Measurements from ENCODE around the gene SEMA3E. TPM values are rescaled to one million over a fixed set of nuclear protein-coding genes. Genes with fewer than 3 reads are reported as not detected.

SEMA3E gene
- total and polyA plus RNA-seq, 2 experiments from 2014 or later: 7.0 to 14.0 TPM

- Histone ChIP-seq H3K4me2 (no peak overlapping the region), H3K79me2 (no peaks in the 10 kb centered on the region), H3K36me3 (replicated peaks; ENCODE audit: insufficient read depth, low read depth) (no peaks in the 10 kb centered on the region), H3K27ac (no peak overlapping the region), H3K4me1 (ENCODE audit: insufficient read depth) (no peaks in the 10 kb centered on the region), H3K9me3 (ENCODE audit: low read depth) (no peaks in the 10 kb centered on the region), H3K4me3 (no peak overlapping the region), H3K9me2 (replicated peaks; ENCODE audit: insufficient read depth) (no peaks in the 10 kb centered on the region), H3K27me3 (peaks cover 14% of the 10 kb centered on the region), H4K20me1 (ENCODE audit: insufficient read depth, poor library complexity, severe bottlenecking) (no peaks in the 10 kb centered on the region), H2AFZ (no peak overlapping the region)
- no peak for DNase-seq (ENCODE audit: low spot score)
- WGBS (ENCODE audit: low lambda C conversion rate, missing lambda C conversion rate): 47% methylated on average over 5 of the region's 5 CpGs
- TF ChIP-seq EZH2 (IDR thresholded peaks at IDR 0.05; ENCODE audit: borderline replicate concordance) (no peak), EZH2phosphoT487 (IDR thresholded peaks at IDR 0.05; ENCODE audit: low read depth, severe bottlenecking, unreplicated experiment) (no peak)
- TF ChIP-seq, protein P1, sequence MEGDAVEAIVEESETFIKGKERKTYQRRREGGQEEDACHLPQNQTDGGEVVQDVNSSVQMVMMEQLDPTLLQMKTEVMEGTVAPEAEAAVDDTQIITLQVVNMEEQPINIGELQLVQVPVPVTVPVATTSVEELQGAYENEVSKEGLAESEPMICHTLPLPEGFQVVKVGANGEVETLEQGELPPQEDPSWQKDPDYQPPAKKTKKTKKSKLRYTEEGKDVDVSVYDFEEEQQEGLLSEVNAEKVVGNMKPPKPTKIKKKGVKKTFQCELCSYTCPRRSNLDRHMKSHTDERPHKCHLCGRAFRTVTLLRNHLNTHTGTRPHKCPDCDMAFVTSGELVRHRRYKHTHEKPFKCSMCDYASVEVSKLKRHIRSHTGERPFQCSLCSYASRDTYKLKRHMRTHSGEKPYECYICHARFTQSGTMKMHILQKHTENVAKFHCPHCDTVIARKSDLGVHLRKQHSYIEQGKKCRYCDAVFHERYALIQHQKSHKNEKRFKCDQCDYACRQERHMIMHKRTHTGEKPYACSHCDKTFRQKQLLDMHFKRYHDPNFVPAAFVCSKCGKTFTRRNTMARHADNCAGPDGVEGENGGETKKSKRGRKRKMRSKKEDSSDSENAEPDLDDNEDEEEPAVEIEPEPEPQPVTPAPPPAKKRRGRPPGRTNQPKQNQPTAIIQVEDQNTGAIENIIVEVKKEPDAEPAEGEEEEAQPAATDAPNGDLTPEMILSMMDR (IDR thresholded peaks at IDR 0.05; ENCODE audit: poor library complexity): no peak
These were observed 191.7 kb downstream of the SEMA3E start for GRCh38 chr7:83457022-83457892.

DNA sequence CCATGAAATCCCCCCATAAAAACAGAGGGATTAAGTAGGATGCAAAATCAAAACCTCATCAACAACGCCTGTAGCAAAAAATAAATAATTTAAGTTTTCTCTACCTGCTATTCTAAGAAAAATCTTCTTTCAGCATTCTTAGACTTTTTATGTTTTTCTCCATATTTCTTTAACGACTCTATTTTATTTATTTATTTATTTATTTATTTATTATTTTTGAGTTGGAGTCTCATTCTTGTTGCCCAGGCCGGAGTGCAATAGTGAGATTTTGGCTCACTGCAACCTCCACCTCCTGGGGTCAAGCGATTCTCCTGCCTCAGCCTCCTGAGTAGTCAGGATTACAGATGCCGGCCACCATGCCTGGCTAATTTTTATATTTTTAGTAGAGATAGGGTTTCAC is 192.5 kb downstream of the SEMA3E start:
- TF ChIP-seq, protein P1 (IDR thresholded peaks at IDR 0.05; ENCODE audit: poor library complexity): no peak
- no peak for TF ChIP-seq EZH2phosphoT487 (IDR thresholded peaks at IDR 0.05; ENCODE audit: low read depth, severe bottlenecking, unreplicated experiment)
- TF ChIP-seq EZH2 (IDR thresholded peaks at IDR 0.05; ENCODE audit: borderline replicate concordance): no peak
- Histone ChIP-seq H2AFZ (no peak overlapping the region), H3K27me3 (peaks cover 14% of the 10 kb centered on the region), H3K79me2 (no peaks in the 10 kb centered on the region), H3K36me3 (replicated peaks; ENCODE audit: insufficient read depth, low read depth) (no peaks in the 10 kb centered on the region), H3K27ac (no peak overlapping the region), H3K4me1 (ENCODE audit: insufficient read depth) (no peaks in the 10 kb centered on the region), H3K4me3 (no peak overlapping the region), H3K4me2 (no peak overlapping the region), H3K9me3 (ENCODE audit: low read depth) (no peaks in the 10 kb centered on the region), H3K9me2 (replicated peaks; ENCODE audit: insufficient read depth) (no peaks in the 10 kb centered on the region), H4K20me1 (ENCODE audit: insufficient read depth, poor library complexity, severe bottlenecking) (no peaks in the 10 kb centered on the region)
- WGBS (ENCODE audit: low lambda C conversion rate, missing lambda C conversion rate): 91% methylated on average over 5 of the region's 5 CpGs
- no peak for DNase-seq (ENCODE audit: low spot score)

- TF ChIP-seq, protein P1 (IDR thresholded peaks at IDR 0.05; ENCODE audit: poor library complexity): no peak
- no peak for TF ChIP-seq EZH2 (IDR thresholded peaks at IDR 0.05; ENCODE audit: borderline replicate concordance)
- TF ChIP-seq EZH2phosphoT487 (IDR thresholded peaks at IDR 0.05; ENCODE audit: low read depth, severe bottlenecking, unreplicated experiment): no peak
- no peak for DNase-seq (ENCODE audit: low spot score)
- 82% methylated on average over 5 of the region's 5 CpGs for WGBS (ENCODE audit: low lambda C conversion rate, missing lambda C conversion rate)
These were observed 193.3 kb downstream of the SEMA3E start for GRCh38 chr7:83455612-83456011.

More at GRCh38 chr7:83455612-83456011, 193.3 kb downstream of the SEMA3E start:
- no peak overlapping the region for H3K4me2 ChIP-seq
- H3K79me2 ChIP-seq: no peaks in the 10 kb centered on the region
- H3K27me3 ChIP-seq: peaks cover 10% of the 10 kb centered on the region
- no peaks in the 10 kb centered on the region for H3K9me2 ChIP-seq (replicated peaks; ENCODE audit: insufficient read depth)
- no peak overlapping the region for H2AFZ ChIP-seq
- no peaks in the 10 kb centered on the region for H4K20me1 ChIP-seq (ENCODE audit: insufficient read depth, poor library complexity, severe bottlenecking)
- no peaks in the 10 kb centered on the region for H3K36me3 ChIP-seq (replicated peaks; ENCODE audit: insufficient read depth, low read depth)
- H3K27ac ChIP-seq: no peak overlapping the region
- H3K9me3 ChIP-seq (ENCODE audit: low read depth): no peaks in the 10 kb centered on the region
- H3K4me1 ChIP-seq (ENCODE audit: insufficient read depth): no peaks in the 10 kb centered on the region
- no peak overlapping the region for H3K4me3 ChIP-seq
